HG03108 (cell line): ENCODE measurements around the gene LRRFIP1.
"Not testable (repeated sequence)": the region's sequence is repeated elsewhere in the genome, so short reads cannot be mapped to it uniquely, and the experiment has no call there.

Experiments
- ATAC-seq: cut with Tn5 transposase; IDR thresholded peaks from one replicate; pipeline ENCODE4 v1.9.1; 2021; ENCODE audit warnings: moderate library complexity; ENCODE audit not compliant: unreplicated experiment

The LRRFIP1 gene

DNA sequence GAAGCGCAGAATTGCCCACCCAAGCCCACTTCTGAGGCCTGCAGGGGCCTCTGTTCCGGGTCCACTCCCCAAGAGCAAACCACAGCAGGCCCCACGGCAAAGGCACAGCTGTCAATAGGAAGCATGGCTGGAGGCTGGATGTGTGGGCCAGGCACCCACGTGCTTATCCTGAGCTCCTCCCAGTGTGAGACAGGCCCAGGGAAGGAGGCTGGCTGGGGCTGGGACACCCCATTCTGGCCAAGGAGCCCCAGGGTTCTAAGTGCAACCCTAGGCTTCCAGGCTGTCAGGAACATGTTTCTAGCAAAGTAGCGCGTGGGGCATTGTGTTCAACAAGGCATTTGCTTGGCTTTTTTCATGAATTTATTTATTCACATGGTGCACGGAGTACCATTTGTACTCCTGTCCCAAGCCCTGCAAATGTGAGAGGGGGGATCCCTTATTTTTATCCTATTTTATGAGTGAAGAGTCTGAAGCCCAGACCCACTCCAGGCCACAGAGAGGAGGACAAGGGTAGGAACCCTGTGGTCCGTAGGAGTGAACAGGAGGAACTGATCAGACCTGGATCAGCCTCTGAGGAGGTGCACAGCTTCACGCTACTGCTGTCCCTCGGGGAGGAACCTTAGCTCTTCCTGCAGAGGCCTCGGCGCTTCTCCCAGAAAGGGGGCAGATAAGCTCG is 30.7 kb upstream of the LRRFIP1 start:
- ATAC-seq: no peak

GRCh38 chr2:237597196-237598145 is 29.9 kb upstream of the LRRFIP1 start:
- ATAC-seq: no peak

GRCh38 chr2:237598468-237599208 is 28.7 kb upstream of the LRRFIP1 start:
- no peak for ATAC-seq

GRCh38 chr2:237599465-237600110 is 27.8 kb upstream of the LRRFIP1 start:
- no peak for ATAC-seq

DNA sequence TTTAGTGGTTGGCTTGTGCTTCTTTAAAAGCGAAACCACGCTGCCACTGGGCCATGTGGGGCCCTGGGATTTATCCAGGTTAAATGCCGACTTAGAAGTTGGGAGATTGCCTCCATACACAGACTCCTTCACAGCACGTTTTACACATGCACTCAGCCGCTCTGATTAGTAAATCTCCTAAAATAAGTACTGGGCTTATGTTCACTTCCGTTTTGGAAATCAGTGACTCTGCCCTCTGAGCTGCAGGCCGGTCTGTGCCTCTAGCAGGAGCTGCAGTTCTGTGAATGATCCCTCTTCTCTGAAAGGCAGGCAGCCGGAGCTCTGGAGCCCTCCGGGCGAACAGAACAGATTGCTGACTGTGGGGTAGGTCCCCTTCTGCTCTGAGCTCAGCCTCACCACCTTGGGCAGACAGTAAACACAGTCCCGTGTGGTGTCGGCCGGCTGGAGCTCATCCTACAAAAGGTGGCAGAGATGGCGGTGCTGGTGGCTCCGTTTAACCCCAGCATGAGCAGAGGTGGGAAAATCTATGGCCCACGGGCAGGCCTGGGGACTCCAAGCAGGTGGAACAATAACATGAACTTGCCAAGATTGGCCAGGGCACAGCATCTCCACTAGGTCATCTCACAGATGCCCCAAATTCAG is 27.1 kb upstream of the LRRFIP1 start:
- ATAC-seq: no peak

DNA sequence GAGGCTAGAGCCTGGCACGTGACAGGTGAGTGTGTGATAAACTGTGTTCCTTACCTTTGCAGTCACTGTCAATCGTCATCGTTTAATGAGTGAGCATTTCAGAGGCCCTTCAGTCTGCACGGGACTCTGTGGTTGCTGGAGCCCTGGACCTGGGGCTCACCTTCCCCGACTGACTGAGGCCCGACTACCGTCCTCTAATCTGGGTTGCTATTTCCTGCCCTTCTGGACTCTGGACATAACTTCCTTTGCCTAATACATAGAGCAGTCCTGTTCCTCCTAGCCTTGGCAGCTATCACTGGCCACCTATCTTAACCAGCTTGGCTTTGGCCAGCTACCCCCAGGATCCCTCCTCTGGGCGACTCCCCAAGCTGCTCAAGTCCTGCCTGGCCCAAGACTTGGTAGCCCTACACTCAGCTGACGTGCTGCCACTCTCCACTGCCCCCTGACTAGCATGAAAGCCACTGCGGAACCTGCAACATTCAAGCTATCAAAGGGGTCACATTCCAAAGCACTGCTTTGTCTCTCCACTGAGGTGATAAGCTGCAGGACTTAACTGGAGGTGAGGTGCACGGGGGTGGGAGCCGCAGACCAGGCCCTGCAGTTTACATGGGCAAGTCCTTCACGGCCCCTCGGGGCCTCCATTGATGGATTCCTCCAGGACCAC is 25.8 kb upstream of the LRRFIP1 start:
- no peak for ATAC-seq

DNA sequence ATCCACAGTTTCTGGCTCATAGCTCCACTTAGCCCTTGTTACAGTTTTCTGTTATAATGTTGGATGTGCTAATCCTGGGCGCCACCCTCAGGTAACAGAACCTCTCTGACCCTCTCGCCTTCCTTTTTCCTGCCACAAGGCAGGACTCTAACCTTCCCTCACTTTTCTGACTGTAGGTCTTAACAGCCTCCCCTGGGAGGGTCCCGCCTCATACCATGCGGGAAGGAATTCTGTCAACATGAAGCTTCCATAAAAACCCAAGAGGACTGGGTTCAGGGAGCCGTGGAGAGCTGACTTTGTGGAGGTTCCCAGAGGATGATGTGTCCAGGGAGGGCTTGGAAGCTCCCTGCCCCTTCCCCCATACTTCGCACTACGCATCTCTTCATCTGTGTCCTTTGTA is 25.0 kb upstream of the LRRFIP1 start:
- ATAC-seq: no peak

- no peak for ATAC-seq
These were observed 24.2 kb upstream of the LRRFIP1 start for GRCh38 chr2:237603049-237603717.

DNA sequence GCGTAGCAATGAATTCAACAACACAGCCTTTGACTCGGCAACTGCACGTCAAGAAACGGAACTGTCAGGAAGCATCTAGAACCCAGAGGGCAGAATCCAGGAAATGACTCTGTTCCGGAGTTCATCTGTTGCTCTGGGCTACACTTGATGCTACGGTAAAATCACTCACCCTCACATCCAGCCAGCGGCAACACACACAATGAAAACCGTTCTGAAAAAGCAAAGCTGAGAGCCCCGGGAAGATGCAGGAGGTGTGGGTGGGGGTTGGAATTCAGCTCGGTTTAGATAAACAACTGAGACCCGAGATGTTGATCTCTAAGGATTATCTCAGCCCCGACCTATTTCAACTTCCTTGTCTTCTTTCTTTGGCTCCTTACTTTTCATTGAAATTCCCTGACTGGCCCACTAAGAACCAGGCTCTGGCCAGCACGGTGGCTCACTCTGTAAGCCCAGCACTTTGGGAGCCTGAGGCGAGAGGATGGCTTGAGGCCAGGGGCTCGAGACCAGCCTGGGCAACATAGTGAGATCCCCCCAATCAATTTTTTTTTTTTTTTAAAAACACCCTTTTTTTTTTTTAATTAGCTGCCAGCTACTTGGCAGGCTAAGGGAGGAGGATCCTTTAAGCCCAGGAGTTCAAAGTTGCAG is 23.5 kb upstream of the LRRFIP1 start:
- peak; percentile 89 for ATAC-seq

- no peak for ATAC-seq
These were observed 23.0 kb upstream of the LRRFIP1 start for GRCh38 chr2:237604391-237604790.

DNA sequence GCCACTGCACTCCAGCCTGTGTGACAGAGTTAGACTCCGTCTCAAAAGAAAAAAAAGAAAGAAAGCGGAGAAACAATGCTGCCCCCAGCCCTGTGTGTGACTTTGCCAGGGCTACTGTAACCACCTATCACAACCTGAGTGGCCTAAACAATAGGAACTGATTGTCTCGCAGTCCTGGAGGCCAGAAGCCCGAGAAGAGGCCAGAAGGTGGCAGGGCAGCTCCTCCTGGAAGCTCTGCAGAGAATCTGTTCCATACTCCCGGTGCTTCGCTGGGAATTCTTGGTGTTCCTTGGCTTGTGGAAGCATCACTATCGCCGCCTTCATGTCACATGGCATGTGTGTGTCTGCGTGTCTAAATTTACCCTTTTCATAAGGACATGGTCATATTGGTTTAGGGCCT is 22.4 kb upstream of the LRRFIP1 start:
- no peak for ATAC-seq

- ATAC-seq: not testable (repeated sequence)
These were observed 20.9 kb upstream of the LRRFIP1 start for GRCh38 chr2:237606522-237606921.

GRCh38 chr2:237612527-237613357 is 14.6 kb upstream of the LRRFIP1 start:
- ATAC-seq: no peak

DNA sequence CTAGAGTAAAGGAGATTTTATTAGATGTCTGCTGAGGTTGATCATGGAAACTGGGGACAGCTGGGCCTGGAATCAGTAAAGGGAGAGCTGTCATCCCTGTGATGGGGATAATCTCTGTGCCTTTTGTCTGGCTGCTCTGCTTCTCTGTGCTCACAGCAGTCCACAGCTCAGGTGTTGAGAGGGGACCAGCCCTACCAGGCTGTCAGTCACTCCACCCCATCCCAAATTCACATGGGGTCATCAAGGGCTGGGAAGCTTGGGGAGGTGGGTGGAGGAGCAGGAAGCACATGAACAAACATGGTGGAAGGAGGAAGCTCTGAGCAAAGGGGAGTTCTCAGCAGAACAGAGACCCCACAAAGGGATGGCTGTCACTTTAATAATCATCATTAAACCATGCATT is 13.7 kb upstream of the LRRFIP1 start:
- no peak for ATAC-seq

DNA sequence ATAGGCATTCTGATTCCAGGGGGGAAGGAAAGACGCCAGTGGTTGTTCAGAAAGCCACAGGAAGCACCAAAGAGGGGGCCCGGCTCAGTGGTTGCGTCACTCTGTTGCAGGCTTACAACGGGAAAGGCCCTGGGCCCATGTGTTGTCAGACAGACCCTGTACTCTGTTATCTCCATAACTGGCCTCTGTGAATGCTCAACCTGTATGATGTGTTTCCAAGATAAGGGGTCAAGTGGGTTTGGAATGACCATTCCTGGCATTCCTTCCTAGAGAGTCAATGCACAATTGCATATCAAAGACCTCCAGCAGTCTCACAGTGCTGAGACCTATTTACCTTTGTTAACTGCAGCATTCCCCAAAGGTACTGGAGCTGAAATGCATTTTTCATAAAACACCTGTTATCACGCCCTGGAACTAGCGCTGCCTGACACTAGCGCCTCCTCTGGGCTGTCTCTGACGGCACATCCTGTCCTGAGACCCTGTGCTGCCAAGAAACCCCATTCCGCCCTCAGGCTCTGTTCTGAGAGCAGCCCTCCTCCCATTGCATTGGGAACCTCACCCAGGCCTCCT is 13.2 kb upstream of the LRRFIP1 start:
- ATAC-seq: no peak

DNA sequence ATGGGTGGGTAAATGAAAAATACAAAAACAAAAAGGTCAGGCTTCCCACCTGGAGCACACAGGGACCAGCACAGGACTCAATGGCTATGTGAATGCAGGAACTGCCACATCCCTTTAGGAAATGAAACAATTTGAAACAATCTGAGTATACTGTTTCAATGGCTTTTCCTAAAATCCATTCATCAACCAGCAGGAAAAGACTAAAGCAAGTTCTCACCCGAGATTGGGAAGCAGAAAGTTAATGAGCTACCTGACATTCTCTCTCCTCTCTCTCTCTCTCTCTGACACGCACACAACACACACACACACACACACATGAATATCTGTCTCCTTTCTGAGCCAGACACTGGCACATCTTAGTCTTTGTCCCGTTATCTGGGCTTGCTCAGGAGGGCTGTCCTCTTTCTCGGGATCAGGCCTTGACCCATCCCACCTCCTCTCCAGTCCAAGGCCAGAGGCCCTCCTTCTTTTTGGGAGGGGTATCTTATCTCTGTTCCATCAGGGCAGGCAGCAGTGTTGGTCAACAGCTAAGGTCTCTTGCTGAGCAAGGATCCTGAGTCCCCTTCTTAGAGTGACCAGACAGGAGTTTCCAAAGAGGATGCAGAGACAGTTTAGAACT is 11.6 kb upstream of the LRRFIP1 start:
- ATAC-seq: no peak

- no peak for ATAC-seq
These were observed 11.0 kb upstream of the LRRFIP1 start for GRCh38 chr2:237616373-237616733.
